UCSD-AML1 (cell line): Measurements from ENCODE around the gene NOP14.
A peak's percentile ranks its signal among the peaks of the same experiment; 100 is the strongest.
"Not testable (repeated sequence)": the region's sequence is repeated elsewhere in the genome, so short reads cannot be mapped to it uniquely, and the experiment has no call there.

Experiments
- DNase-seq: peaks from one replicate; lab custom pipeline; 2025; ENCODE audit not compliant: unreplicated experiment; lab: John Stamatoyannopoulos, UW

Gene NOP14

DNA sequence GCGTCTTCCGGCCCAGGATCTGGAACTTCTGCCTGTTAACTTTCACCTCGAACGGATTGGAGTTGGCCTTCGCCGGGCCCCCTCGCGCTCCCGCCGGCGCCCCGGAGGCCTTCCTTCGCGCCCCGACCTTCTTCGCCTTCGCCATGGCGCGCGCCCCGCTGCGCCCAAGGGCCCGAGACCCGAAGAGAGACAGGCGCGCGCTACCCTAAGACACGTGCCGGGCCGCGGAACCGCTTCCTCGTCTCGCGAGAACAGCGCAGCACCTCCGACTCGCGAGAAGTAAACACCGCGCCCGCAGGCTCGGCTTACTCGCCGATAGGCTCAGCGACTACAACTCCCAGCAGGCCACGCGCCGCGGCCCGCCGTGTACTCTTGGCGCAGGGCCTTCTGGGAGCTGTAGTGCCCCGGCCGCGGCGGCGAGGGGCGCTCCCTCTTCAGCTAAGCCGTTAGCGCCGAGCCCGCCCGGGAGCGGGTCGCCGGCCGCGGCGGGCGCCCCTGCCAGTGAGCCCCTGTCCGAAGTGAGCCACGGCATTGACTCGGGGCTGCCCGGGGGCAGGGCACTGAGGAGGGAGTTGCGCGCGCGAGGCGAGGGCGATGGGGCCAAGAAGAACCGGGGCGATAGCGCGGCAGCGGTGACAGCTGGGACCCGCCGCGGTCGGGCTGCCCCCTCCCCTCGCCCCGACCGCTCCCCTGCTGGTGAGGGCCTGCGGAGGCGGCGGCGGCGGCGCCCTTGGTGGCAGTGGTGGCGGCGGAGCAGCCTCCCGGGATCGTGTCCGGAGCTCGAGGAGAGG lies at the start of gene NOP14, which contains the start of gene GRK4:
Gene NOP14 (minus strand): TSS at position 232 of the 791 bp plus-strand sequence. CDS start 87 bp downstream, at position 145.
Gene GRK4 (plus strand): TSS at position 397 of the 791 bp plus-strand sequence. CDS start 500 bp downstream, outside the sequence.
- peak; percentile 97 for DNase-seq

DNA sequence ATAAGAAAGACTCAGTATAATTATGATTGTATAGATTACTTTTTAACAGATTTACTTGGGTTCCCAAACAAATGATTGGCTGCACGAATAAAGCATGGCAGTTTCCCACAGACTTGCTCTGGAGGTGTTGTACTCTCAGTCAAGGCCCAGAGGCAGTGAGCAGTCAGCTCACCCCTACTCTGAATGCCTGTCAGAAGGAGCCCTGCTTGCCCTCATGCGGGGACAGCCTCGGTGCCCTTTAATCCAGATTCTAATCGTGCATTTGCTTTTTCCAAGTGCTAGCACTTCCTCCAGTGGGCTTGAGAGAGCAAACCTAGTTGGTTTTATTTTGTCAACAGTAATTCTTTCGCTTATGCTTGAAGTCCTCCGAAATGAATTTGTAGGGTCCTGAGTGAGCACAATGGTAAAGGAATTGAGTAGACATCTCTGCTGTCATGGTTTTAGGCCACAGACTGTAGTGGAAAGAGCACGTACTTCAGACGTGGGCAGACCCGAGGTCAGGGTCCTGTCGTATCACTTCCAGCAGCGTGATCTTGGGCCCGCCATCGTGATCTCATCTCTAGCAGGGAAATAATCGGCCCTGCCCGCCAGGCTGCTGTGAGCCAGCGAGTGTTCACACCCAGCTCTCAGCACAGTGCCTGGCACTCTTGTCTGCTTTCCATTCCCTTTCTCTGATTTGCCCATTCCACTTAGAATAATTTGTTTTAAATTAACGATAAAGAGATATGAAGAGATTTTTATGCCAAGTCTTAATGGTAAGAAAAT lies 48.4 kb upstream of the NOP14 start:
- no peak for DNase-seq

DNA sequence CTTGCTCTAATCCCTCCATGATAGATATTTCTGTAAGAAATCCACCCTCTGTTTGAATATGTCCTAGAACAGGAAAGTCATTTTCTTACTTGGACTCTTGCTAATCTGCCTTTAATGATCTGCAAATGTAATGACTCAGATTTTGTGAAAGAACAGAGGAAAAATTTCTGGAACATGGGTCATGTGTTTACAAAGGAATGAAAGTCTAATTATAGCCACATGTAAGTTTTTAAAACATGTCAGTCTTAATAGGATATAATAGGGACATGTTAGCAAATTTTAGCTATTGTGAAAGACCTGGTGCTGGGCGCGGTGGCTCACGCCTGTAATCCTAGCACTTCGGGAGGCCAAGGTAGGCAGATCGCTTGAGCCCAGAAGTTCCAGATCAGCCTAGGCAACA lies 47.8 kb upstream of the NOP14 start:
- DNase-seq, result no peak

DNA sequence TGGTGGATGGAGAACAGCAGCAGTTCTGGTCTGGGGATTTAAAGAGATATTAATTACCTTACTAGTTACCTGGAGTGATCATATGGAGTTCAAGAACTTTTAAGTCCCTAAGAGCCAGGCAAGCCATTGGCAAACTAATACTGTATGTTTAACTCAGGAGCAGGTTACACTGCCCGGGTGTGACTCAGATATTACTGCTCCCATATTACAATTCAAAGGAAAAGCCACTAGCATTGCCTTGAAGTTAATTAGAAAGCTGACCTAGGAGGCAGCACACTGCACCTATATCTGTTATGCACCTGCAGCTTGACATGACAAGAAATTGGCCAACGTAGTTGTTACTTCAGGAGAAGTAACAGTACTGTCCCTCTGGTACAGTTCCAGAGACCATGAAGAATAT lies 47.4 kb upstream of the NOP14 start:
- DNase-seq, result no peak

DNA sequence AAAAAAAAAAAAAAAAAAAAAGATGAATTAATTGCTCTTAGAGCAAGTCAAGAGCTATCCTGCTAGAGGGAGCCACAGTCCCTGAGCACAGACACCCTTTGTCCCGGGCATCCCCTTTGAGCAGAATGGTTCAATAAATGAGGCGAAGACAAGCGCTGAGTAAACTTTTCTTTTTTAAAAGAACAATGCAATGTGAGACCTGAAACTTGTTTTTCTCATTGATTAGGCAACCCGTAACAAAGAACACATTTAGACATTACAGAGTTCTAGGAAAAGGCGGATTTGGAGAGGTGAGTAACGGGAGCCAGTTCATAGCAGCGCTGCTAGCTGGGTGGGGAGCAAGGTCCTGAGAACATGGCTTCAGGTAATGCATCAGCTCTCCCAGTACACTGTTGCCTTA lies 46.2 kb upstream of the NOP14 start:
- DNase-seq, result no peak

DNA sequence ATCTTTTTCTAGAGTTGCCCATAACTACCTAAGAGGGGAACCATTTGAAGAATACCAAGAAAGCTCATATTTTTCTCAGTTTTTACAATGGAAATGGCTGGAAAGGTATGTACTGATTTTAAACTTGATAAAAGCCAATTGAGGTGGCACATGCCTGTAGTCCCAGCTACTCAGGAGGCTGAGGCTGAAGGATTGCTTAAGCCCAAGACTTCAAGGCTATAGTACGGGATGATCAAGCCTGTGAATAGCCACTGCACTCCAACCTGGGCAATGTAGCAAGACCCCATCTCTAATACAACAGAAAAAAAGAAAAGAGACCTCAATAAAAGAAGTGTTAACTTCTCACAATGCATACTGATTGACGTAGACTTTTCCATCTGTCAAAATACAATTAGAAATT lies 44.5 kb upstream of the NOP14 start:
- DNase-seq, result no peak

DNA sequence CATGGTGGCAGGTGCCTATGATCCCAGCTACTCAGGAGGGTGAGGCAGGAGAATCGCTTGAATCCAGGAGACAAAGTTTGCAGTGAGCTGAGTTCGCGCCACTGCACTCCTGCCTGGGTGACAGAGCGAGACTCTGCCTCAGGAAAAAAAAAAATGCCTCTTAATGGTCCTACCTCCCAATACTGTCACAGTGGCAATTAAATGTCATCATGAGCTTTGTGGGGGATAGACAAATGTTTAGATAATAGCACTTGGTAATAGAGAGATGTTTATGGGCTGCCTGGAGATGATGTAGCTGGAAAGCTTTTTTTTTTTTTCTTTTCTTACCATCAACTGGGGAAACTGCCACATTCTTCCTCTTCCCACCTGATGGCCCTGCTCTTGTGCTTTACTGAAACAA lies 33.2 kb upstream of the NOP14 start:
- DNase-seq, result no peak

DNA sequence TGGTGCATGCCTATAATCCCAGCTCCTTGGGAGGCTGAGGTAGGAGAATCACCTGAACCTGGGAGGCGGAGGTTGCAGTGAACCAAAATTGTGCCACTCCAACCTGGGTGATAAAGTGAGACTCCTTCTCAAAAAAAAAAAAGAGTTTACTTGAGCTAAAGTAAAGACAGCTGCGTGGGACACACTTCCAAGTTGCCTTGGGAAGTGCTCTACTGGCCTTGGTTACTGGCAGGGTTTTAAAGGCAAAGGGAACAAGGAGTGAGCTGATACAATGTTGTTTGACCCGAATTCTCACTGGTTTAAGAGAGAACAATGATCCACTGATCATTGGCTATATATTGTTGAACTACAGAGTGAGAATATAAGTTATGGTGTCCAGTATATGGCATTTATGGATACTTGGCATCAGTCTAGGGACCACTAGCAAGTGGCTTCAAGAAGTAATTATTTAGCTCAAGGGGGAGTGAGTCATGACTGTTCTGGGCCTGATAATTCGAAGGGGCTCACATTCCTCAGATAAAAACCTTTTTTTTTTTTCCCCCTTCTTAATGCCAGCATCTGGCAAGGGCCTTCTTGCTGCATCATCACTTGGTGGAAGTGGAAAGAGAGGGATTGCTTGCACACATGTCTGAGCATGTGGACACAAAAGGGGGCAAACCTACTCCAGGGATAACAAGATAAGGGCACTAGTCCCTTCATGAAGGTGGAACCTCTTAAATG lies 32.5 kb upstream of the NOP14 start:
- DNase-seq, result no peak

DNA sequence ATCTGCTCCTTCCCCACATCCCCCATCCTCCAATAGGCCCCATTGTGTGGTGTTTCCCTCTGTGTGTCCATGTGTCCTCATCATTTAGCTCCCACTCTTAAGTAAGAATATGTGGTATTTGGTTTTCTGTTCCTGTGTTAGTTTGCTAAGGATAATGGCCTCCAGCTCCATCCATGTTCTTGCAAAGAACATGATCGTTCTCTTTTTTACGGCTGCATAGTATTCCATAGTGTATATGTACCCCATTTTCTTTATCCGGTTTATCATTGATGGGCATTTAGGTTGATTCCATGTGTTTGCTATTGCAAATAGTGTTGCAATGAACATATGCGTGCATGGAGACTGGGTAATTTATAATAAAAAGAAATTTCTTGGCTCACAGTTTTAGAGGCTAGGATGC lies 31.7 kb upstream of the NOP14 start:
- no peak for DNase-seq

DNA sequence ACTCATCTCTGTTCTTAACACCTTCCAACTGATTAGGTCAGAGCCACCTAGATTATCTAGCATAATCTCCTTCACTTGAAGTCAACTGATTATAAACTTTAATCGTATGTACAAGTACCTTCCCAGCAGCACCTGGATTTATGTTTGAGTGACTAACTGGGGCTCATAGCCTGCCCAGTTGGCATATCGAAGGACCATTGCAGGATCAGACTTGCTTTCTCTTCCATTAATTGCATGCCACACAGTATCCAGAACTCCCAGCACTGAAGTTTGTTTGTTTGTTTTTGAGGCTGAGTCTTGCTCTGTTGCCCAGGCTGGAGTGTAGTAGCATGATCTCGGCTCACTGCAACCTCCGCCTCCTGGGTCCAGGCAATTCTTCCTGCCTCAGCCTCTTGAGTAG lies 28.0 kb upstream of the NOP14 start:
- no peak for DNase-seq

DNA sequence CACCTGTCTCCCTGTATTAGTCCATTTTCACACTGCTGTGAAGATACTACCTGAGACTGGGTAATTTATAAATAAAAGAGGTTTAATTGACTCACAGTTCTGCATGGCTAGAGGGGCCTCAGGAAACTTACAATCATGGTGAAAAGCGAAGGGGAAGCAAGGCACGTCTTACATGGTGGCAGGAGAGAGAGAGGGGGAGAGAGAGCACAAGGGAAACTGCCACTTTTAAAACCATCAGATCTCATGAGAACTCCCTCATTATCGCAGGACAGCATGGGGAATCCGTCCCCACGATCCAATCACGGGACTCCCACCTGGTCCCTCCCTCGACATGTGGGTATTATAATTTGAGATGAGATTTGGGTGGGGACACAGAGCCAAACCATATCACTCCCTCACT lies 20.5 kb upstream of the NOP14 start:
- not testable (repeated sequence) for DNase-seq

DNA sequence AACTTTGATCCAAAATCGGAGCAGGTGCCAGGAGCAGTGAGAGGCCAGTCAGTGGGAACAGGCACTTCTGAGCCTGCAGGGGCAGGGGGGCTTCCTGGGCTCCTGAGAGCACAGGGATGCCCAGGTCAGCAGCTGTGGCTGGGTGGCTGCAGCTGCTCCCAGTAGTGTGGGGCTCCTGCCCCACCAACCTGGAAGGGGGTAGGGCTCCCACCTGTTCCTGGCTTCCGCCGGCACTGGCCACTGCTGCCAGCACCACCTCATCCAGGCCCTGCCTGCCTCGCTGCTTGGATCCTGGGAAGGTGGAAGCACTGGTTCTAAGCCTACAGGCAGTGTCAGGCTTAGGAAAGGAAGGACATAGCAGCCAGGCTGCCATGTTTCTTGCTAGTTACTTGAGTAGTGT lies 18.8 kb upstream of the NOP14 start:
- DNase-seq, result no peak

DNA sequence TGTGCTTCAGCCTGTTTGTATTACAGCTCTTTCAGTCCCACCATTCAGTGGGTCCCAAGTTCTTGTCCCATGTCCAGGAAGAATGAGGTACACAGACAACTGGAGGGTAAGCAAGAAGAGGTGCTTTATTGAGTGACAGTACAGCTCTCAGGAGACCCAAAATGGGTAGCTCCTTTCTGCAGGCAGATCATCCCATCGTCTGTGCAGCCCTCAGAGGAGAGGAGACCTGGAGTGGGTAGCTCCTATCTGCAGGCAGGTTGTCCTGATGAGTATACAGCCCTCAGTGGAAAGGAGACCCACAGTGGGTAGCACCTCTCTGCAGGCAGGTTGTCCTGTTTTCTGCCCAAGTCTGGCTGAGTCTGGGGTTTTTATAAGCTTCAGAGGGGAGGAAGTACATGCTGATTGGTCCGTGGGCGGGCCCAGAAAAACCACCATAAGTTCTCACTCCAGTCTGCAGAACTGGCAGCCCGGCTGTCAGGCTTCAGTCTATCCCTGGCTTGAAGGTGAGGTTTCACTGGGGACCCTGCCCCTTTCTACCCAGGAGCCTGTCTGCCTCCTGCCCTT lies 18.1 kb upstream of the NOP14 start:
- DNase-seq, result no peak

DNA sequence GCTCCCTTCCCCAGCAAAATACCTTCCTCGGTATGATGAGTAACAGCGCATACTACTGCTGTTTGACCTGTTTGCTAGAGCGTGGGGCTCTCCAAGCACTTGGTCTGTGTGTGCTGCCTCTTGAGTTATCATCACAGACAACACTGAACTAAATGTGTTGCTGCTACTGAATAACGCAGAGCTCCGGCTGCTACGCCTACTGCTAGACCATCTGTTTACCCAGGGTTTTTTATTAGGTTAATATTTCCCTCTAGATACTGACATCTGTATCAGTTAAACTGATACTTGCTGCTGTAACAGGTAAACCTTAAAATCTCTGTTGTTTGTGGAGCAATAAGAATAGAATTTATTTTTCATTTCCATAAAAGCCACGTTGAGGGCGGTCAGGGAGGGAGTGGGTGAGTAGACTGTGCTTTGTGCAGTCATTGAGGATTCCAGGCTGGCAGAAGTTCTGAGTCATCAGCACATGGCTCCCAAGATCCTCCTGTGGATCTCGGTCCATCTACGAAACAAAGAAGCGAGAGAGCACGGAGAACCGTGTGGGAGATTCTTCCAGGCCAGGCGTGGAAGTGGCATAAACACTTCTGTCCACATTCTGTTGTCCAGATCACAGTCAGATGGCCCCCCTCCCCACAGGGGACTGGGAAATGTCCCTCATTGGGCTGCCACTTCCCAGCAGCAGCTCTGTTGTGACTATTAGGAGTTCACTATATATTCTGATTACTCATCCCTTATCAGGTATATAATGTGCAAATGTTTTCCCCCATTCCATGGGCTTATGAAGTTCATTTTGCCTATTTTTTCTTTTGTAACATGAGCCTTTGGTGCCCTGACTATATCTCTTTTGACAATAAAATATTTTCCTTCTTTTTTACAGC lies 14.2 kb upstream of the NOP14 start:
- no peak for DNase-seq

DNA sequence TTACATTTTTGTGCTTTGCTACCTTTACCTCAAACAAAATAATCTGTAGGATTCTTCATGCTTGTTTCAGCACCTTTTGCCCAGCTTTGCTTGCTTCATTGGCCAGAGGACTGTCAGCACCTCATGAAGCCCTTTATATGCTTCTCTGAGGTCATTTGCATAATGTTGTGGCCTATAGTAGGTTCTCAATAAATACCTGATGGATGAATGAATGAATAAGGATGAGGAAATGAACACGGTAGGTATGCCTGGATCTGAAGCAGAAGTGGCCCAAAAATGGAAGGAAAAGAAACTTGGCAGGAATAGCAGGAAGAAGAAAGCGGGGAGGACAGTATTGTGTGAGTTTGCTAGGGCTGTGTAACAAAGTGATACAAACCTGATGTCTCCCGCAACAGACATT lies 8.1 kb upstream of the NOP14 start:
- DNase-seq, result no peak

DNA sequence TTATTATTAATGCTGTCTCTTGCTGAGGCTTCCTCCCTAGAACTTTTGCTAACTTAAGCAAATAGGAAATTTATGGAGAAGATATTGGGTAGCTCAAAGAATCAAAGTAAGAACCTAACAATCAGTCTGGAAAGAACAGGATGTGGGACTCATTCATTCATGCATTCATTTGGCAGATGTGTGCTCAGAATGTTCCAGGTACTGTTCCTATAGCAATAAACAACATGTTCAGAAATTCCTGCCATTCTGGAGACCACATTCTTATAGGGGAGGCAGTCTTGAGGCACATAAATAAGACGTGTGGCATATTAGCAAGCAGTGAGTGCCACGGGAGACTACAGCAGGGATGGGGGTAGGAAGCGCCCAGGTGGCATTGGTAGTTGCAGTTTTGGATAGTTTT lies 5.2 kb upstream of the NOP14 start:
- no peak for DNase-seq

DNA sequence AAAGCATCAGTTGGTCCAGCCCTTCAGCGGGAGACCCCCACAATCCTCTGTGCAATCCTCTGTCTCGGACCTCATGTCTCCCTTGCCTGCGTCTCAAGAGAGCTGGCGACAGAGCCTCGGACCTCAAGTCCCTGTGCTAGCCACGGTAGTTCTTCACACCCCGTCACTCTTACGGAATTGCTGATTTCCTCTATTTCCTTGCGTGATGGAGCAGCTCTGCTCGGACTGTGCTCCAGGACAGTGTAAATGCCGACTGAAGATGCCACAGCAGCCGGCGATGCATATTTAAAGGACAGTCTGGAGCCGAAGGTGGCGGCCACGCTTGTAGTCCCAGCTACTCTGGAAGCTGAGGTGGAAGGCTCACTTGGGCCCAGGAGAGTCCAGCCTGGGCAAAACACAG lies 2.1 kb upstream of the NOP14 start:
- DNase-seq, result no peak

DNA sequence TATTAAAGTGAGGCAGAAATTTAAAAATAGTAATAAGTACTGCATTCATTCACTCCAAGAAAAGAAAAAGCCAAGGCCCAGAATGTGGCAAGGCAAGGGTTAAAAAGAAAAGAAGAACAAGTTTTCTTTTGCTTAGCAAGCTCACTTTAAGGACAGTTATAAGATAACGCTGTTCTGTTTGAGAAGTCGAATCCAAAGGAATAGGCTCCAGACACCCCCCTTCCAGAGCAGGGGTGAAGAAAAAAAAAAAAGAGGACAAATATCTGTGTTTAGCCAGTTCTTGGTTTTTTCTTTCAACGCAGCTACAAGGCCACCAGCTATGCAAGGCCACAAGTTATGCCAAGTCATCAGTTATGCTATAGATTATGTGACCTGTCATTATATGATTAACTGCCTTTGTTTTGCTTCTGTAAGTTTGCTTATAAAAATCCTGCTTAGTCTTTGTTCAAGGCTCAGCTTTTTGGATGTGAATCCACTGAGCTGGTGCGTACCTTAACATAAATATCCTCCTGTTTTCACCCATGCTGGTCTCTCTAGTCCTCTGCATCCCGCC lies 1.6 kb upstream of the NOP14 start:
- DNase-seq, result no peak

DNA sequence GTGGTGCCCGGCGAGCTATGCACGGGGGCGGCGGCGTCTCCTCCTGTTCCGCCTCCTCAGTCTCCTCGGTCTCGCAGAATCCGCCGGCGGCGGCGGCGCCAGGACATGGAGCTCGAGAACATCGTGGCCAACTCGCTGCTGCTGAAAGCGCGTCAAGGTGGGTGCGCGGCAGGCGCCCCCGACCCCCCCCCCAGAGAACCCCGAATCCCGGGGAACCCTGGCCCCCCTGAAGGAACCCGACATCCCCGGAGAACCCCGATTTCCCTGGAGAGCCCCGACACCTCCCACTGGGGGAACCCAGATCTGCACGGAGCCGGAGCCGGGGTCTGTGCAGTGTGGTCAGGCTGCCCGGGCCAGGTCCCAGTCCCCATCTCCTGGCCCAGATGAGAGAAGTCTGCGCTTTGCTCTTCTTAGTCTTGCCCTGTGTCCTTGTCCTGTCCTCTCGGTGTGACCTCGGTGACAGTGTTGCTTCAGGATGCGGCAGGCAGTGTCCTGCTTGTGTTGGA lies 813 bp upstream of the NOP14 start:
- DNase-seq, result no peak

DNA sequence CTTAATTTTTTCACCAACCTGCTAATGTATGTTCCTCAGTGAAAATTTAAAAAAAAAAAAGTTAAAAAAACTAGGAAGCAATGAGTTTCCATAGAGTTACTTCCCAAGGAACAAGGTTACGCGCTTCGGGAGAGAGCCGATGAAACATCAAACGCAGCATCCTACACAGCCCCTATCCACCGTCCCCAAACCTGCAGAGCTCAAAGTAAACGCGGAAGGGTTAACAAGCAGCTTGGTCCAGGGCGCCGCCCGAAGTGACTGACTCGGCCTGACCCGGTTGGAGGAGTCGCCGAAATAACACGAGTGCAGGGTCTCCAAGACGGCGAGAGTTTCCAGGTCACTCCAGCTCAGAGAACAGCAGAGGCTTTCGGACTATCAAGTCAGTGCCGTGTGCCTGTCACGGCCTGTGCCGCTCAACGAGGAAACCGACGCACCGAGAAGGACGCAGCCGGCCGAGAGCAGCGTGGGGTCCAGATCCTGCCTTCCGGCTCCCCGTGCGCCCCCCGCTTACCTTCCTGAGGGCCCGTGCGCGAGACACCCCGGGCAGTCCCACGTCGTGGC lies 512 bp downstream of the NOP14 start:
- DNase-seq, result no peak
